Measurements from ENCODE around the gene TRAM2.

The TRAM2 gene

GRCh38 chr6:52531834-52532233 is 45.0 kb downstream of the TRAM2 start:
- DNase-seq (ENCODE audit: low read depth in 3 of 3): no peak

GRCh38 chr6:52531396-52531795 is 45.5 kb downstream of the TRAM2 start:
- DNase-seq (ENCODE audit: low read depth in 3 of 3): no peak

- DNase-seq (ENCODE audit: low read depth in 3 of 3): no peak
Observed at GRCh38 chr6:52530351-52530750, 46.5 kb downstream of the TRAM2 start.

GRCh38 chr6:52529311-52529710 is 47.5 kb downstream of the TRAM2 start:
- no peak for DNase-seq (ENCODE audit: low read depth in 3 of 3)

GRCh38 chr6:52527436-52527835 is 49.4 kb downstream of the TRAM2 start:
- DNase-seq (ENCODE audit: low read depth in 3 of 3): no peak

- DNase-seq (ENCODE audit: low read depth in 3 of 3): no peak
Observed at GRCh38 chr6:52526634-52527033, 50.2 kb downstream of the TRAM2 start.

- no peak for DNase-seq (ENCODE audit: low read depth in 3 of 3)
Observed at GRCh38 chr6:52524918-52525317, 51.9 kb downstream of the TRAM2 start.

- DNase-seq (ENCODE audit: low read depth in 3 of 3): no peak
Observed at GRCh38 chr6:52523378-52524142, 53.3 kb downstream of the TRAM2 start.

- no peak for DNase-seq (ENCODE audit: low read depth in 3 of 3)
Observed at GRCh38 chr6:52522655-52523054, 54.2 kb downstream of the TRAM2 start.

GRCh38 chr6:52522151-52522626 is 54.7 kb downstream of the TRAM2 start:
- no peak for DNase-seq (ENCODE audit: low read depth in 3 of 3)

GRCh38 chr6:52519618-52520017 is 57.2 kb downstream of the TRAM2 start:
- no peak for DNase-seq (ENCODE audit: low read depth in 3 of 3)

GRCh38 chr6:52518279-52518945 is 58.4 kb downstream of the TRAM2 start:
- DNase-seq (ENCODE audit: low read depth in 3 of 3): no peak

GRCh38 chr6:52517502-52518278 is 59.2 kb downstream of the TRAM2 start:
- DNase-seq (ENCODE audit: low read depth in 3 of 3): peak; percentile 16 to 39 (median 37)

GRCh38 chr6:52516943-52517342 is 59.9 kb downstream of the TRAM2 start:
- no peak for DNase-seq (ENCODE audit: low read depth in 3 of 3)

- no peak for DNase-seq (ENCODE audit: low read depth in 3 of 3)
Observed at GRCh38 chr6:52516269-52516668, 60.6 kb downstream of the TRAM2 start.

GRCh38 chr6:52515219-52515960 is 61.5 kb downstream of the TRAM2 start:
- no peak for DNase-seq (ENCODE audit: low read depth in 3 of 3)

GRCh38 chr6:52514514-52514913 is 62.3 kb downstream of the TRAM2 start:
- peak in 1 of 3 donors; percentile 9 for DNase-seq (ENCODE audit: low read depth in 3 of 3)

GRCh38 chr6:52513896-52514295 is 63.0 kb downstream of the TRAM2 start:
- no peak for DNase-seq (ENCODE audit: low read depth in 3 of 3)

GRCh38 chr6:52513464-52513863 is 63.4 kb downstream of the TRAM2 start:
- DNase-seq (ENCODE audit: low read depth in 3 of 3): no peak

GRCh38 chr6:52512199-52512598 is 64.7 kb downstream of the TRAM2 start:
- no peak for DNase-seq (ENCODE audit: low read depth in 3 of 3)

- DNase-seq (ENCODE audit: low read depth in 3 of 3): no peak
Observed at GRCh38 chr6:52511572-52512151, 65.2 kb downstream of the TRAM2 start.

All from stimulated activated CD4-positive, alpha-beta T cell treated with anti-CD3 and anti-CD28 coated beads, TNF-alpha, amount 100 ng/mL, for 48 hours (primary cell).